Mucosa of descending colon (tissue), 3 donors: ENCODE measurements around the gene MICU1. TPM values are rescaled to one million over a fixed set of nuclear protein-coding genes. Genes with fewer than 3 reads are reported as not detected.

Source experiments
- ATAC-seq: fragments of 200-7000 bp; cut with Tn5 transposase; one replicate; pipeline ENCODE4 v1.9.1; 2020; ENCODE audit warnings: mild to moderate bottlenecking, moderate library complexity
- DNase-seq, 3 donors: peaks; one replicate each; pipeline ENCODE4 v3.0.0-alpha.2; 2020
- H3K36me3 ChIP-seq: fragments of 200-600 bp; one replicate; pipeline ENCODE4 v1.8.0; 2021; ENCODE audit warnings: low read depth, mild to moderate bottlenecking
- H3K4me1 ChIP-seq: fragments of 200-600 bp; one replicate; pipeline ENCODE4 v1.8.0; 2021; ENCODE audit warnings: low read depth, mild to moderate bottlenecking
- H3K4me3 ChIP-seq: fragments of 200-600 bp; one replicate; pipeline ENCODE4 v1.8.0; 2021; ENCODE audit warnings: mild to moderate bottlenecking
- H3K9me3 ChIP-seq: fragments of 200-600 bp; one replicate; pipeline ENCODE4 v1.8.0; 2021; ENCODE audit warnings: mild to moderate bottlenecking
- CTCF ChIP-seq: fragments of 200-600 bp; IDR thresholded peaks from one replicate; pipeline ENCODE4 v1.8.0; 2022; ENCODE audit warnings: antibody characterized with exemption, mild to moderate bottlenecking
- intact Hi-C, 2 donors: fragments of 100-400 bp; cut with DNase I in 1 of 2; cut with micrococcal nuclease in 1 of 2; formaldehyde crosslinking; loops; one replicate each; pipeline versions ENCODE4 v1.11.0 to v1.11.1; 2022; cut with DNase I, micrococcal nuclease
- total RNA-seq, 3 donors: library from RNA; stranded (reverse); fragmentation: NEBNext Ultra II Directional in 2 of 3; extraction: Animal tissue kit (Norgen Biotek cat#: 25700) in 2 of 3; gene quantifications; one replicate each; pipeline versions ENCODE4 v1.2.1 to v1.2.4, GENCODE V29; 2021 to 2023
- donor health status: DM: no; HTN: no; CAD: no; lungs with moderate emphysema.
- donor health status: DM: no; HTN: no; CAD: no.
- donor health status: DM: no; HTN: yes; CAD: no.

The MICU1 gene
- total RNA-seq, 3 donors from 2014 or later: 38.6 to 45.3 (median 45.0) TPM

GRCh38 chr10:72340510-72341261 lies 285.2 kb downstream of the MICU1 start:
- DNase-seq (peak; percentile 72 to 82 (median 79)), ATAC-seq (peak; percentile 74)
- Histone ChIP-seq H3K9me3 (no peaks in the 10 kb centered on the region), H3K36me3 (peaks cover 6% of the 10 kb centered on the region), H3K4me3 (no peak overlapping the region), H3K4me1 (peaks cover 5% of the 10 kb centered on the region)
- intact Hi-C loops: no loop called here
- TF ChIP-seq CTCF: peak; percentile 94

GRCh38 chr10:72338180-72338579 lies 287.7 kb downstream of the MICU1 start:
- Histone ChIP-seq H3K9me3 (no peaks in the 10 kb centered on the region), H3K4me1 (peaks cover 14% of the 10 kb centered on the region), H3K4me3 (no peak overlapping the region), H3K36me3 (peaks cover 6% of the 10 kb centered on the region)
- TF ChIP-seq CTCF: no peak
- DNase-seq (no peak), ATAC-seq (no peak)
- intact Hi-C loops: loop anchor here (10.0 kb wide), 3 partner anchors 103 to 213 kb away; partner anchors contain the start of genes ANAPC16 (in 1 of the 2) and ASCC1 (in 1 of the 2)

- H3K9me3 ChIP-seq: no peaks in the 10 kb centered on the region
- H3K4me3 ChIP-seq: no peak overlapping the region
- peaks cover 6% of the 10 kb centered on the region for H3K36me3 ChIP-seq
- peaks cover 18% of the 10 kb centered on the region for H3K4me1 ChIP-seq
- intact Hi-C loops: loop anchor here (10.0 kb wide), 3 partner anchors 103 to 213 kb away; partner anchors contain the start of genes ANAPC16 (in 1 of the 2) and ASCC1 (in 1 of the 2)
- no peak for ATAC-seq
- no peak for DNase-seq
- no peak for TF ChIP-seq CTCF
Observed at GRCh38 chr10:72337722-72338121, 288.2 kb downstream of the MICU1 start.

GRCh38 chr10:72337039-72337629 lies 288.7 kb downstream of the MICU1 start:
- DNase-seq (peak; percentile 85 to 90 (median 86)), ATAC-seq (peak; percentile 66)
- intact Hi-C loops: loop anchor here (10.0 kb wide), 3 partner anchors 102 to 212 kb away; partner anchors contain the start of genes ANAPC16 (in 1 of the 2) and ASCC1 (in 1 of the 2)
- no peaks in the 10 kb centered on the region for H3K9me3 ChIP-seq
- no peak overlapping the region for H3K4me3 ChIP-seq
- TF ChIP-seq CTCF: peak; percentile 89
- H3K4me1 ChIP-seq: peaks cover 24% of the 10 kb centered on the region
- H3K36me3 ChIP-seq: peaks cover 6% of the 10 kb centered on the region

GRCh38 chr10:72336259-72337038 lies 289.4 kb downstream of the MICU1 start:
- Histone ChIP-seq H3K9me3 (no peaks in the 10 kb centered on the region), H3K36me3 (peaks cover 6% of the 10 kb centered on the region), H3K4me1 (peaks cover 31% of the 10 kb centered on the region), H3K4me3 (no peak overlapping the region)
- intact Hi-C loops: loop anchor here (10.0 kb wide), 3 partner anchors 102 to 212 kb away; partner anchors contain the start of genes ANAPC16 (in 1 of the 2) and ASCC1 (in 1 of the 2)
- ATAC-seq: no peak
- peak in 2 of 3 donors; percentile 36 to 64 for DNase-seq
- no peak for TF ChIP-seq CTCF
